Esophagus squamous epithelium (tissue), 5 donors: ENCODE data around the gene DUSP22. TPM values are rescaled to one million over a fixed set of nuclear protein-coding genes. Genes with fewer than 3 reads are reported as not detected.

Experiments
- DNase-seq: peaks from one replicate; lab custom pipeline; 2025; lab: John Stamatoyannopoulos, UW
- H3K27ac ChIP-seq, 4 donors: fragments of 200-600 bp; sonication (generic); one replicate each; pipeline ENCODE4 v1.5.1; 2016 to 2019; ENCODE audit warnings: mild to moderate bottlenecking in 1 of 4
- H3K27me3 ChIP-seq, 4 donors: fragments of 200-600 bp; sonication (generic); 1 replicate in 3 of 4; 2 replicates in 1 of 4; pipeline versions ENCODE4 v1.5.1 to v1.6.0; 2017 to 2021; ENCODE audit warnings: antibody characterized with exemption in 1 of 4
- H3K36me3 ChIP-seq, 3 donors: fragments of 200-600 bp; sonication (generic); one replicate each; pipeline ENCODE4 v1.5.1; 2016 to 2019
- H3K4me1 ChIP-seq, 3 donors: fragments of 200-600 bp; sonication (generic); one replicate each; pipeline ENCODE4 v1.5.1; 2017 to 2019
- H3K4me3 ChIP-seq, 4 donors: fragments of 200-600 bp; sonication (generic); 1 replicate in 3 of 4; 2 replicates in 1 of 4; pipeline ENCODE4 v1.5.1; 2016 to 2019; ENCODE audit warnings: mild to moderate bottlenecking in 2 of 4, moderate library complexity in 1 of 4
- H3K9me3 ChIP-seq, 3 donors: fragments of 200-600 bp; sonication (generic); one replicate each; pipeline ENCODE4 v1.5.1; 2016 to 2019
- CTCF ChIP-seq, 6 experiments: fragments of 450-650 bp in 4 of 6; fragments of 200-600 bp in 2 of 6; sonication (generic) in 2 of 6; IDR thresholded peaks; one replicate each; pipeline ENCODE4 v1.5.1; 2016 to 2019; ENCODE audit warnings: antibody characterized with exemption in 6 of 6, mild to moderate bottlenecking in 4 of 6, moderate library complexity in 4 of 6
- POLR2A ChIP-seq, 4 donors: fragments of 450-650 bp; IDR thresholded peaks; one replicate each; pipeline ENCODE4 v1.6.1; 2017; ENCODE audit warnings: antibody characterized with exemption in 4 of 4, mild to moderate bottlenecking in 4 of 4, moderate library complexity in 3 of 4
- WGBS, 2 donors: methylation state at CpG; one replicate each; pipeline ENCODE4 v1.1.5; 2018; 5-methylcytosine and 5-hydroxymethylcytosine counted together
- intact Hi-C: fragments of 100-400 bp; cut with DNase I; formaldehyde crosslinking; loops from one replicate; pipeline ENCODE4 v1.15.0; 2022
- total RNA-seq, 4 donors: library from RNA; depleted of rRNA; stranded (reverse); fragments of >200 nt; gene quantifications; one replicate each; pipeline ENCODE4 v1.1.0, GENCODE V29; 2016
- donor health status: DM: yes; HTN: yes; CAD: no.

DUSP22 gene
- total RNA-seq, 4 donors from 2014 or later = 34.2 to 54.6 (median 45.2) TPM

- Histone ChIP-seq H3K4me1 (peaks cover 0 to 16% (median 0%) of the 10 kb centered on the region in 3 donors), H3K4me3 (no peak overlapping the region), H3K36me3 (peaks cover 0 to 17% (median 0%) of the 10 kb centered on the region in 3 donors), H3K27me3 (no peaks in the 10 kb centered on the region), H3K9me3 (no peaks in the 10 kb centered on the region), H3K27ac (no peak overlapping the region)
- intact Hi-C loops = no loop called here
- no peak for DNase-seq
- TF ChIP-seq CTCF (IDR thresholded peaks at IDR 0.05) = no peak
- TF ChIP-seq POLR2A (IDR thresholded peaks at IDR 0.05) = no peak
- 65 to 67% methylated on average over 10 of the region's 10 CpGs for WGBS, 2 donors
Measured at GRCh38 chr6:337805-338368, 45.6 kb downstream of the DUSP22 start.

GRCh38 chr6:338815-339262 lies 46.6 kb downstream of the DUSP22 start:
- TF ChIP-seq CTCF (IDR thresholded peaks at IDR 0.05) = no peak
- TF ChIP-seq POLR2A (IDR thresholded peaks at IDR 0.05) = no peak
- Histone ChIP-seq H3K27ac (no peak overlapping the region), H3K36me3 (peaks cover 0 to 17% (median 0%) of the 10 kb centered on the region in 3 donors), H3K27me3 (no peaks in the 10 kb centered on the region), H3K4me1 (peaks cover 0 to 9% (median 0%) of the 10 kb centered on the region in 3 donors), H3K4me3 (no peak overlapping the region), H3K9me3 (no peaks in the 10 kb centered on the region)
- WGBS, 2 donors = 59 to 76% methylated on average over 4 of the region's 4 CpGs
- no peak for DNase-seq
- intact Hi-C loops = no loop called here

GRCh38 chr6:339480-339879 lies 47.2 kb downstream of the DUSP22 start:
- Histone ChIP-seq H3K4me1 (peaks cover 0 to 9% (median 0%) of the 10 kb centered on the region in 3 donors), H3K27me3 (no peaks in the 10 kb centered on the region), H3K9me3 (no peaks in the 10 kb centered on the region), H3K4me3 (no peak overlapping the region), H3K27ac (no peak overlapping the region), H3K36me3 (peaks cover 0 to 17% (median 0%) of the 10 kb centered on the region in 3 donors)
- 61 to 63% methylated on average over 5 of the region's 5 CpGs for WGBS, 2 donors
- no peak for DNase-seq
- TF ChIP-seq CTCF (IDR thresholded peaks at IDR 0.05) (no peak), POLR2A (IDR thresholded peaks at IDR 0.05) (no peak)
- intact Hi-C loops = no loop called here

- Histone ChIP-seq H3K27ac (no peak overlapping the region), H3K27me3 (no peaks in the 10 kb centered on the region), H3K9me3 (no peaks in the 10 kb centered on the region), H3K4me3 (no peak overlapping the region), H3K36me3 (peaks cover 0 to 17% (median 0%) of the 10 kb centered on the region in 3 donors), H3K4me1 (peaks cover 0 to 9% (median 0%) of the 10 kb centered on the region in 3 donors)
- no peak for TF ChIP-seq POLR2A (IDR thresholded peaks at IDR 0.05)
- no peak for TF ChIP-seq CTCF (IDR thresholded peaks at IDR 0.05)
- no peak for DNase-seq
- 73 to 77% methylated on average over 6 of the region's 6 CpGs for WGBS, 2 donors
- intact Hi-C loops = no loop called here
Measured at GRCh38 chr6:340186-340955, 48.1 kb downstream of the DUSP22 start.
